HT1080 (cell line): Measurements from ENCODE around the gene IRAK1. TPM values are rescaled to one million over a fixed set of nuclear protein-coding genes. Genes with fewer than 3 reads are reported as not detected.

ENCODE experiments used
- DNase-seq: peaks from one replicate; pipeline ENCODE4 v3.0.0-alpha.2; 2015; ENCODE audit warnings: low read depth
- total RNA-seq: library from RNA; depleted of rRNA; stranded (reverse); fragments of >200 nt; shearing (Covaris generic); gene quantifications from 2 replicates; pipeline ENCODE4 v1.2.3, GENCODE V29; 2014

IRAK1 gene
- total RNA-seq, 1 experiment from 2014 or later: 232 TPM

GRCh38 chrX:153972368-153973126 lies 47.2 kb downstream of the IRAK1 start, which contains the start of gene TMEM187:
TMEM187 (plus strand) TSS chrX:153972754; CDS start chrX:153982063, 9,309 bp downstream.
- peak; percentile 88 for DNase-seq

GRCh38 chrX:153971450-153972367 lies 48.0 kb downstream of the IRAK1 start, which contains the start of gene HCFC1:
HCFC1 (minus strand) TSS chrX:153971818; CDS start chrX:153970840, 978 bp downstream.
- peak; percentile 91 for DNase-seq

- peak; percentile 81 for DNase-seq
Observed at GRCh38 chrX:153971124-153971449, 48.6 kb downstream of the IRAK1 start.

- DNase-seq: peak; percentile 60
Observed at GRCh38 chrX:153970357-153971123, 49.2 kb downstream of the IRAK1 start.

- no peak for DNase-seq
Observed at GRCh38 chrX:153969904-153970356, 49.8 kb downstream of the IRAK1 start.

GRCh38 chrX:153969125-153969903 lies 50.4 kb downstream of the IRAK1 start:
- DNase-seq: no peak

- DNase-seq: no peak
Observed at GRCh38 chrX:153968754-153969124, 51.0 kb downstream of the IRAK1 start.

- DNase-seq: no peak
Observed at GRCh38 chrX:153968255-153968654, 51.4 kb downstream of the IRAK1 start.

GRCh38 chrX:153967536-153968224 lies 52.0 kb downstream of the IRAK1 start:
- no peak for DNase-seq

GRCh38 chrX:153966841-153967535 lies 52.7 kb downstream of the IRAK1 start:
- DNase-seq: no peak

GRCh38 chrX:153966283-153966688 lies 53.4 kb downstream of the IRAK1 start:
- no peak for DNase-seq

GRCh38 chrX:153965406-153965805 lies 54.3 kb downstream of the IRAK1 start:
- DNase-seq: no peak

- DNase-seq: no peak
Observed at GRCh38 chrX:153964105-153964504, 55.6 kb downstream of the IRAK1 start.

GRCh38 chrX:153963546-153963945 lies 56.2 kb downstream of the IRAK1 start:
- DNase-seq: no peak

- no peak for DNase-seq
Observed at GRCh38 chrX:153961292-153961691, 58.4 kb downstream of the IRAK1 start.

GRCh38 chrX:153960786-153961185 lies 58.9 kb downstream of the IRAK1 start:
- no peak for DNase-seq
